Putamen (tissue), 1 donor: Measurements from ENCODE around the gene CENPT.
A peak's percentile ranks its signal among the peaks of the same experiment; 100 is the strongest.

Experiments used
- DNase-seq: peaks from one replicate; pipeline ENCODE4 v3.0.0-alpha.2; 2016; ENCODE audit warnings: low spot score

Gene CENPT

DNA sequence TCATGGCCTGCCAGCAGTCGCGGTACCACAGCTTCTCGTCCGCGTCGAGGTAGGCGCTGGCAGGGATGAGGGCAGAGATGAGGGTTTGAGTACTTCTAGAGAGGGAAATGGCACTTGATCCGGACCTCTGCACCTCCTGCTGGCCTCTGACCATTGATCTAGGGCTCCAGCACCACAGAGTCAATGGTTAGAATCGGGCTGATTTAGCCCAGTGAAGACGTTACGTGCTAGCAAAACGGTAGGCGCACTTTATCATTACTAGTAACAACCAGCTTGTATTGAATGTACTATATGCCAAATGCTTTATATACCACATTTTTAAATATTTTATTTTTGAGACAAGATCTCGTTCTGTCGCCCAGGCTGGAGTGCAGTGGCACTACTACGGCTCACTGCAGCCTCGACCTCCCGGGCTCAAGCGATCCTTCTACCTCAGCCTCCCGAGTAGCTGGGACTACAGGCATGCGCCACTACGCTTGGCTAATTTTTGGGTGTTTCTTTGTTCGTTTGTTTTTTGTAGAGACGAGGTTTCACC is 40.3 kb downstream of the CENPT start:
- DNase-seq = no peak

DNA sequence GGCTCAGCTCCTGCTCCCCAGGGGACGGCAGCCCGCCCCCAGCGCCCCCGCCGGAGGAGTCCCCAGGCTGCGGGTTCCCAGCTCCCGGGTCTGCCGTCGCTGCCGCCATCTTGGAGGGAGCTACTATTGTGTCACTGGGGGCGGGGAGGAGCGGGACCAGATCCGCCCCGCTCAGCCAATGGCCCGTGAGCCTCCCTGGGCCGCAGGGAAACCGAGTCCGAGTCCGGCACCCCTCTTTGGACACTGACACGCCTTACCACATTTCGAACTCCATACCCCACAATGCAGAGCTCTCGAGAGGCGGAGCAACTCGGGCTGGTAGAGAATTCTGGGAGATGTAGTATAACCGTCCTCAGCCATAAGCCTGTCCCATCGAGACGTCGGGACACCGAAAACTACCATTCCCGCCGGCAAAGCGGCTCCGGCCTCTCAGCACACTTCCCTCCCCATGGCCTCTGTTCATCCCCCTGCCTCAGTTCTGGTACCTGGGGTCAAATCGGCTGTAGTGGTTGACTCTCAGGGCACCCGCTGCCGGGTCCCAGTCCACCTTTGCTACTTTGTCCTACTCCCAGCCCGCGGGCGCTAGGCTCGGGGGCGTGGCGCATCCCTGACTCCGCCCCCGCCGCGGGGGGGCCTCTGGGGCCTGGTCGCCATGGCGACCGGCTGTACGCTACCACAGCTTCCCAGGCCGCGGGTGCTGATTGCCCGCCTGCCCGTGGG is 40.9 kb downstream of the CENPT start, which contains the start of the genes RANBP10 and TSNAXIP1:
Gene RANBP10, minus strand, starts transcription at position 133 of the 720 bp plus-strand sequence. Its CDS starts 24 bp downstream, at position 109.
Gene TSNAXIP1, plus strand, starts transcription at position 462 of the 720 bp plus-strand sequence. CDS start 261 bp downstream, outside the sequence.
- DNase-seq = peak; percentile 100

DNA sequence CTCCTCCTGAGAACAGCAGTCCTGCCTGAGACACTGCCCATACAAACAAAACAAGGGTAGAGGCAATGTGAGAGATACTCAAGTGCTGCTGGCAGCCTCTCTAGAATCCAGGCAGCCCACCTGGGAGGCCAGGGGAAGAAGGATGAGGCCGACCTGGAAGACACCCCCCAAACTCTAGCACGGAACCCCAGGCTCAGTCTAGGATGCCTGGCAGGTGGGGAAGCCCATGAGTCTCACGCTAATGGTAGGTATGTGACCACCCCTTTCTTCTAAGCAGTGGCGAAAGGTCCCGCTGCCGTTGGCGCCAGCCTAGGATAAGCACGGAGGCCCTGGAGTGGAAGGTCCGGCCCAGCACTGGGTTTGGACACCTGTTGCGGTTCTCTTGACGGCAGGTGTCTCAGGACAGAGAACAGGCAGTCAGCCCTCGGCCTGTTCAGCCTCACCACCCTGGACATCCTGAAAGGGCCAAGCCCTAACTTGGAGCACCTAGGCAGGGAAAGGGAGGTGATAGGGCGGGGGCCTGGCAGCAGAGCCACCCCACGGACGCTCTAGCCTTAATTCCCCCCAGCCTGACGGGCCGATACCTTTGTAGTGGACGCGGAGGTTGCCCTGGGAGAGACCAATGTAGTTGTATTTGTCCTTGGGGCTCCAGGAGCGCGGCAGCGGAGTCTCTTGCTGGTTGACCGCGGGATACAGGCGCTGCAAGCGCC is 41.6 kb downstream of the CENPT start:
- no peak for DNase-seq

DNA sequence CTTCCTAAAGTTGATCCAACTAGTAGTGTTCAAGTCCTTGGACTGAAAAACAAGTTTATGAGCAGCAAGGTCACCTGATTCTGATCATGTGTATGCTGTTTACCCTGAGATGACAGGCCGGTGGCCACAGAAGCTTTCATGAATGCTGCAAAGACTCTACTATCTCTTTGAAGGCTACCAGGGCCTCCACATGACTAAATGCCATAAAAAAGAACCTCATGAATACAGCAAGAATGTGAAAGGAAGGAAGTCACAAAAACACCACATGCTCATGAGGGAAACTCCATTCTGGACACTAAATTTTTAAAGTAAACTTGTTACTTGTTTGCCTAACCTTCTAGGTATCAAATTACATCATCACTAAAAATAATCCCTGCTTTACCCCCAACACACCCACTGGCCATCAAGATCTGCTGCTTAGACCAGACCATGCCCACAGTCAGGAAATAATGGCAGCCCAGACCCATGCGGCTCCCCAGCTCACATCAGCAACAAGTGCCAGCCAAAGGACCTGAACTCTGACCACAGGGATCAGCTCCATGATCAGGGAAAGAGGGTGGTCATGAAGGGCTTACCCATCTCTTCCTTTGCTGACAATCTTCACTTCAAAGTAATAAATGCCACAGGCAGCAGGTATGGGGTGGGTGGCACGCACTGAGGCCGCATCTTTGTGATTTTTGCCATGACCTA is 42.5 kb downstream of the CENPT start:
- no peak for DNase-seq

DNA sequence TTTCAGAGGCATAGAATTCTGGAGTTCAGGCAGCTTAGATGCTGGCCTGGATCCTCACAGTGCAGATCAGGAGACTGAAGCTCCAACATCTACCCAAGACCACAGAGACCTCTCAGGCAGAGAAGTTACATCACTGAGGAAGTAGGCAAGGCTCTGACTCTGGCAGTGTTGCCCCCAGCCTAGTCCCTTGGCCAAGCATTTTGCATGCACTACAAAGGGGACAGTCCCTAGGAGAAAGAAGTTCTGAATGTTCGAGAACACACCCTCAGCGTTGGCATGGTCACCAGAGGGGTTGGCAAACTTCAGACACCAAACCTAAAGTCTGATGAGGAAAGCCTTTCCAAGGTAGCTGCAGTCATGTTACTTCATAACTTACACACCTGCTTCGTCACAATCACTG is 43.6 kb downstream of the CENPT start:
- DNase-seq = no peak

DNA sequence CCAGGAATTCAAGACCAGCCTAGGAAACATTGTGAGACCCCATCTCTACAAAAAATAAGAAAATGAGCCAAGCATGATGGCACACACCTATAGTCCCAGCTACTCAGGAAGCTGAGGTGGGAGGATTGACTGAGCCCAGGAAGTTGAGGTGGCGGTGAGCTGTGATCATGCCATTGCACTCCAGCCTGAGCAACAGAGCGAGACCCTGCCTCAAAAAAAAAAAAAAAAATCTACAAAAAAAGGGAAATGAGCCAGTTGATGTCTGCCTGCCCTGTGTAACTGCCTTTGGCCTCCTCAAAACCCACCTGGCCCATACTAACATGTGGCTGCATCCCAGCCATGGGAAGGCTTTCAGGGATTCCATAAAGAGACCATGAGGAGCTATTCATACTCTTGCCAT is 45.6 kb downstream of the CENPT start:
- no peak for DNase-seq

DNA sequence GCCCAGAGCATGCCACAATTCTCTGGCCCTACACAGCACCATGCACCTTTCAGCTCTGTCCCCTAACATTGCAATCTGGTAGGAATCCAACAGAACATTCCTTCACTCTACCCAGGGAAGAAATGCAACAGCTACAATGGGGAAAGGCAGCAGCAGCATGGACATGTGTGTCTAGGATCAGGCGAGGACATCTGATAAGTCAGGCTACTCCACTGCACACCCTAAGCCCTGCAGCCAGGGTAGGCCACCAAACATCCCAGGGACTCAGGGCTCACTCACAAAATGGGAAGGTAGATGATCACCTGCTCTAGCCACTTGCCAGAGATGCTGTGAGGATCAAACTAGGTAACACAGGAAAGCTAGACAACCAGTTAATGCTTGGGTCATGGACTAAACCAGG is 46.3 kb downstream of the CENPT start:
- DNase-seq = no peak

DNA sequence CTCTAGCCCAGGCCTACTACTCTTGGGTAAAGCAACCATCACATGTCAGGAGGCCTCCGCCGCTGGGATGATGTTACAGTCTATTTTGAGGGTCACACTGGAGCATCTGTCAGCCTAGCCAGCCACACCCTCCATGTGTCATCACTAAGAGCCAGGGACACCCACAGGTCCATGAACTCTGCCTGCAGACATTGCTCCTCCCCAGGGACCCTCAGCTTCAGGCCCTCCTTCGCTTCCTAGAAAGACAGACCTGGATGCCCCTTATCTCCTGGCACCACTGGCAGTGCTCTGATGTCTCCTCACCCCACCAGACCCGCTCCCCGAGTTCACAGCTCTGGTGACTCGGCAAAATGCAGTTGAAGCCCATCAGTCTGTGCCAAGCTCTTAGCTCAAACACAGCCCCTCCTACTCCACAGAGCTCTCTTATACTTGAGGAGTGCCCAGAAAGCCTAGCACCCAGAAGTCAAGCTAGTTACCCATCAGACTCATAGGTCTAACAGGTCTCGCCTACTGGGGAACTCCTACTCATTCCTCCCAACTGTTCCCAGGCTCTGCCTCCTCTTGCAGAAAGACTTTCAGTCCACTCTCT is 47.1 kb downstream of the CENPT start:
- DNase-seq = no peak

DNA sequence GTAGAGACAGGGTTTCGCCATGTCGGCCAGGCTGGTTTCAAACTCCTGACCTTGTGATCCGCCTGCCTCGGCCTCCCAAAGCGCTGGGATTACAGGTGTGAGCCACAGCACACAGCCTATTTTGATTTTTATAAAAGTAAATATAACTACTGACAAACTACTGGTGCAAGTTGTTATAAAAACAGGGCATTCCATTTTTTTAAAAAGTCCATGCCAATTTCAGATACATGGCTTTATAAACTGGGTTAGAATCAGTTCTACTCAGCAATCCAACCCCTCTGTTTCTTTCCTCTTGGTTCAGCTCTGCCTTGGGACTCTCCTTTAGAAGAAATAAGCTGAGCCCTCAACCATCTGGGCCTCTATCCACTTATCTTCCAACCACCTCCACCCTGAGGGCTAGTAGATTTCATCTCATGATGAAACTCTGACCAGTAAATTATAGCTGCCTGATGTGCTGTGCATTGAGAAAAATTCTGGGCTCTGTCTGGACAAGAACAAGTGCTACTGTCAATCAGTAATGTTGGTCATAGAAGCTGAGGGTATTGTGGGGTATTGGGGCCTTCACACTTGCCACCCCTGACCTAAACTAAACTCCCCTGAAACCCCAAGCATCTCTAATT is 51.3 kb downstream of the CENPT start:
- DNase-seq = no peak

DNA sequence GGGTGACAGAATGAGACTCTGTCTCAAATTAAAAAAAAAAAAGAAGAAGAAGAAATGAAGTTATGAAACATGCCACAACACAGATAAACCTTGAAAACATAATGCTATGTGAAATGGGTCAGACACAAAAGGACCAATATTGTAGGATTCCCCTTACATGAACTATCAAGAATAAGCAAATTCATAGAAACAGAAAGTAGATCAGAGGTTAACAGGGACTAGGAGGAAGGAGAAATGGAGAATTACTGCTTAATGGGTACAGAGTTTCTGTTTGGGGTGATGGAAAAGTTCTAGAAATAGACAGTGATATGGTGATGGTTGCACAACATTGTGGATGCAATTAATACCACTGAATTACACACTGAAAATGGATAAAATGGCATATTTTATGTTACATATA is 57.4 kb downstream of the CENPT start:
- DNase-seq = no peak

DNA sequence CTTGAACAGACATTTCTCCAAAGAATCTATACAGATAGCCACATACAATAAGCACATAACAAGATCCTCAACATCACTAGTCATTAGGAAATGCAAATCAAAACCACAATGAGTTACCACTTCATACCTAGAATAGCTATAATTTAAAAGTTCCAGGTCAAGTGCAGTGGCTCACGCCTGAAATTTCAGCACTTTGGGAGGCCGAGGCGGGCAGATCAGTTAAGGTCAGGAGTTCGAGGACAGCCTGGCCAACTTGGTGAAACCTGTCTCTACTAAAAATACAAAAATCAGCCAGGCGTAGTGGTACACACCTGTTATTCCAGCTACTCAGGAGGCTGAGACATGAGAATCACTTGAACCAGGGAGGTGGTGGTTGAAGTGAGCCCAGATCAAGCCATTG is 61.0 kb downstream of the CENPT start:
- DNase-seq = no peak

DNA sequence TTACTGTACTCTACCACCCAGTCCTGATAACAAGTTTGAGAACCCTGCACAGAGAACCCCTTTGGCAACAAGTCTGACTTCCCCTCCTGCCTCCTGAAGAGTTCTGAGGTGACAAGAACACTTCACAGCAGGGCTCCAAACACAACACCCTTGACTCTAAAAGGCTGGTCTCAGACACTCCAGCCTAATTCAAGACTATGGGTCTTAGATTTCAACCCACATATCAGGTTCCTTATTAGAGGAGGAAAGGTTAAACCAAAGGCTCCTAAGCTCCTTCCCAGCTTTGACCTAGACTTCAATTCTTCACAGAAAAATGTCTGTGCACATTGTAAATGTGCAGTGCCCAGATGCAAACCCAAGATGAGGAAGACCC is 64.2 kb downstream of the CENPT start:
- DNase-seq = no peak

DNA sequence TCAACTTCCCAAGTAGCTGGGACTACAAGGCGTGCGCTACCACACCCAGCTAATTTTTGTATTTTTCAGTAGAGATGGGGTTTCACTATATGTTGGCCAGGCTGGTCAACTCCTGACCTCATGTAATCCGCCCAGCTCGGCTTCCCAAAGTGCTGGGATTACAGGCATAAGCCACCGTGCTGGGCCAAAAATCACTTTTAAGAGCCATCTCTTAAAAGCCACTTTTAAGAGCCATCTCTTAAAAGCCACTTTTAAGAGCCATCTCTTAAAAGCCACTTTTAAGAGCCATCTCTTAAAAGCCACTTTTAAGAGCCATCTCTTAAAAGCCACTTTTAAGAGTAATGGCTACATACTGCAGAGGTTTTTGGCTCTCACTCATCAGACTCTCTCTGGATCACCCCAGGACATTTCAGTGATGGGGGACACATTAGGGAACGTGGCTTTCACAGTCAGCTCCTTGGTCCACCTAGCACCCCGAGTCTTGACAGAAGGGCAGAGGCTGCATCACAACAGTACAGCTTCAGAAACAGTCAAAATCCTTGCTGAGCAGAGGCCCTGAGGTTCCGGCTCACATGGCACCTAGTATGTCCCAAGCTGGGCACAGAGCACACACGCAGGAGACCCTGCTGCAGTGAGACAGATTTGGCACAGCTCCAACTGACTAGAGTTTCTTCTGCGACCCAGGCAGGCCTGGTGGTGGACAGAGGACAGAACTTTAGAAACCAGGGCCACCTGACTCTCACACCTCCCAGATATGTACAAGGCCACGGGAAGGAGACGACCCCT is 64.7 kb downstream of the CENPT start:
- DNase-seq = no peak

DNA sequence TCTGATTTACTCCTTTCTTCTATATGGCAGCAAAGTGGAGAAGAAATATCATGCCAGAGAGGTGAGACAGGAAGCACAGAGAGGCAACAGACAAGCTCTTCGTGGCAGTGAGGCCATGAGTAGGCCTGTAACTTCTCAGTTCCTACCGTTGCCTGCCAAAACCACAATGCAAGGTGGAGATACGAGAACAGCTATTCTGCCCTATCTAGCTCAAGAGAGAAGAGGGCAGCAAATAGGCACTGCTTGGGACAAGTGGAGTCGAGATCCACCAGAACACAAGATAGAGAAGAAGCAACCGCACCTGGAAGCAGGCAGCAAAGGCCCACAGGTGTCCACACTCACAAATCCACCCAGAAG is 66.0 kb downstream of the CENPT start:
- DNase-seq = no peak

DNA sequence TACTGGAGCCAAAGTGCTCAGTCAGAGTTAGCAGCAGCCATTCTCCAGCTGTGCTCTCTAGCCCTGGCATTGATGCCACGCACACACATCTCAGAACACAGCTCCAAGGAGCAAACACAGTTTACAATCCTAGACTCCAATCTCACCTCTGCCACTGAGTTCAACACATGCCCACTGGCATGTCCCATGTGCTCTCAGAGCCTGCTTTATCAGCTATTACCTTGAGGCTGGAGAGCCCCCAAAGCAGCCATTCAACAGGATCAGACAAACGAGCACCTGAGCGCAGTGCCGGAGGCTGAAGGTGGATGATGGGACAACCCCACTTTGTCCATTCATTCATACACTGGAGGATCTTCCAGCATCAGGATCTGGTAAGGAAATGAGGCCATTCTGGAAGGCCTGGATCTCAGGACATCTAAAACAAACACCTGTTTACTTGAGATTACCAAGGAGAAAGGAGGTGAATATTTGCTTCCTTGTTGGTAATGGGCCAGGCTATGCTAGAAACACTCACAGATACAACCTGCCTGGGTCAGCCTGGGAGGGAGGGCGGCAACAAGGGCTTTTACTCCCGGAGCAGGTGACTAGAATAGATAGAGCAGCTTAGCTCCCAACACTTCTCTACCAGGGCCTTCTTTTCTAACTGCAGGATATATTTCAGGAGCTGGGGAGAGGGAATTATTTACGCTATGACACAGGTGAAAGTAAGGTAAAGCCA is 66.5 kb downstream of the CENPT start:
- DNase-seq = no peak

DNA sequence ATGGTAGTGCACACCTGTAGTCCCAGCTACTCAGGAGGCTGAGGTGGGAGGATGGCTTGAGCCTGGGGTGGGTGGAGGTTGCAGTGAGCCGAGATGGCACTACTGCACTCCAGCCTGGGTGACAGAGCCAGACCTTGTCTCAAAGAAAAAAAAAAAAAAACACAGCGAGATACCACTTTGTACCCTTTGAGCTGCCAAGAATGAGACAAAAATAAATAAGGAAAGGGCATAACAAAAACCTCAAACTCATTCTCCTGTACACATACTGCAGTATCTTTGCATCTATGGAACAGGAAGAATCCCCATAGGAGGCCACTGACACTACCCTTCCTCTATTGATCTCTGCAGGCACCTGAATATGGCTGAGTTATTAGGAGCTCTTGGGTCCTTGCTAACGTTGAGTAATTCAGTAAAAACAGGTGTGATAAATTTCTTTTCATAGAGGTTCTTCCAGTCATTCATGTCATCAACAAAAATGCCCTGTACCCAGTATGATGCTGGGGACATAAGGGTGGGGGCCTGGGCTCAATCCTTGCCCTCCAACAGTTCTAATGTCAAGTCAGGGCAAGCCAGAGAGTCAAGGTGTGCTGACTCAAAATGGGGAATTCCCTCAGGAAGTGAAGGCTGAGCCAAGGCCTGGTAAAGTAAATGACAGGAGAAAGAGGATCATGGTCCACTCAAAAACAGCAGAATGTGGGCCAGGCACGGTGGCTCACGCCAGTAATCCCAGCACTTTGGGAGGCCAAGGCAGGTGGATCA is 68.1 kb downstream of the CENPT start:
- DNase-seq = no peak
